Measurements from ENCODE around the gene OCA2.
"Not testable (repeated sequence)": the region's sequence is repeated elsewhere in the genome, so short reads cannot be mapped to it uniquely, and the experiment has no call there.

OCA2 gene

GRCh38 chr15:27866505-27867165 is 232.5 kb downstream of the OCA2 start:
- no peak for DNase-seq

- no peak for DNase-seq
Measured at GRCh38 chr15:27865926-27866325, 233.2 kb downstream of the OCA2 start.

- DNase-seq = no peak
Measured at GRCh38 chr15:27865323-27865922, 233.7 kb downstream of the OCA2 start.

GRCh38 chr15:27864719-27865118 is 234.4 kb downstream of the OCA2 start:
- DNase-seq = no peak

GRCh38 chr15:27864086-27864485 is 235.0 kb downstream of the OCA2 start:
- no peak for DNase-seq

DNA sequence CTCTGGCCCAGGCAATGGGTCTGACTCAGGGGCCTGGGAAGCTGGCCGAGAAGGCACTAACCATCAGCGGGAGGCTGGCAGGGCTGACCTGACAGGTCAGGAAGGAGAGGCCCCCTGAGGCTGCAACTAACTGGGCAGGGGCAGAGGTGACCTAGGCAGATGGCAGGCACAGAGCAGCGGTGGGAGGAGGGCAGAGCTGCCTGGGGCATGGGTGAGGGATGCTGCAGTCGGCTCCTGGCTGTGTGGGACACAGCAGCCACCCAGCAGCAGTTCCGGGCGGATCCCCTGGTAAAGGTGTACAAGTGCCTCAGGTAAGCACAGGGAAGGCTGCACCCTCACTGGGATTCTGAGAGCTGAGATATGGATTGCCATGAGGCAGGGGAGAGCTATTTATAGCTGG is 236.1 kb downstream of the OCA2 start:
- DNase-seq = no peak

- no peak for DNase-seq
Measured at GRCh38 chr15:27861171-27861570, 237.9 kb downstream of the OCA2 start.

GRCh38 chr15:27855137-27855536 is 244.0 kb downstream of the OCA2 start:
- DNase-seq = no peak

GRCh38 chr15:27854601-27855000 is 244.5 kb downstream of the OCA2 start:
- DNase-seq = no peak

DNA sequence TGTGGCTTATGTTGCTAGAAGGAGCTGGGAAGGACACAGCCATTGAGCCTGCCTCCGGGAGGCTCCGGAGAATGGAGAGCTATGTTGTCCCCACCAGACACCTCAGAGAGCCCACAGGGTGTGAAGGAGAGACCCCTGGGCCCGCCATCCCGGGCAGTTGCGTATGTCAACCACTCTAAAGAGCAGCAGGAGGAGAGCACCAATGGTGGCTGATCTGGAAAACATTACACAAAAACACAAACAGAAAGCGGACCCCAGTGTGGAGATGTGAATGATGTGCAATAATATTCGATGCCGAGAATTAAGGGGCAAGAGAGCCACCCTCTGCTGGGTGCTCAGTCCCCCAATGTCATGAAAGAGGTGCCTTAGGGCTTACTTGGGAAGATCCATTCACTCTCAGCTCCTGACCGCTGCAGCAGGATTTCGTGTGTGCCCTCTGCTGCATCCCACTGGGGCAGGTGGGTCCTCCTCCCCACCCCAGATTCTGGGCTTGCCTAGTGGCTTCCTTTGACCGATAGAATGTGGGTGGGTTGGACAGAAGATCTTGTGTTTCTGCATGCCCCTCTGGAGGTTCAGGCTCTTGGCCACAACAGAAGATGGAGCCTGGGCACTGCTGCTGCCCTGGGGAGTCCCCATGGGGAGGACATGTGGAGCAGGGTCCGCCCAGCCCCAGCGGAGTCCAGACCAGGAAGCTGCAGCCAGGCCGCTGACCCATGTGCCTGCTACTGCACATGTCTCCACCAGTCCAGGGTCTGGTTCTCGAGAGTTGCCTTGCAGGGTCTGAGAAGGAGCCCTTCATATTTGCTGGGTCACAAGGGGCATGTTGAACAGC is 245.3 kb downstream of the OCA2 start:
- DNase-seq = no peak

DNA sequence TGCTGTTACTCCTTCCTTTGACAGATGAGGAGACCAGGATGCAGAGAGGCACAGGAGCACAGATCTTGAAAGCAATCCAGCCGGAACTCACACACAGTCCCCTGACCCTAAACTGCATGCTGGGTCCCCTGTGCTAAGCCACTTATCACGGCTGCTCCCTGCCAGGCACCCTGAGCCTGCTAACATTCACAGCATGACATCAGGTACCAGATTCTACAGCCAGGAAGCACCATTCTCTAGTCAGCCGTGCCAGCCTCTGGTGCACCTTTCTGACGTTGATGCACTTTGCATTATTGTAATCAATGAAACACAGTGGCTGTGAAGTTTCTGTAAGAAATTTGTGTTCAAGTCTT is 247.3 kb downstream of the OCA2 start:
- DNase-seq = no peak

DNA sequence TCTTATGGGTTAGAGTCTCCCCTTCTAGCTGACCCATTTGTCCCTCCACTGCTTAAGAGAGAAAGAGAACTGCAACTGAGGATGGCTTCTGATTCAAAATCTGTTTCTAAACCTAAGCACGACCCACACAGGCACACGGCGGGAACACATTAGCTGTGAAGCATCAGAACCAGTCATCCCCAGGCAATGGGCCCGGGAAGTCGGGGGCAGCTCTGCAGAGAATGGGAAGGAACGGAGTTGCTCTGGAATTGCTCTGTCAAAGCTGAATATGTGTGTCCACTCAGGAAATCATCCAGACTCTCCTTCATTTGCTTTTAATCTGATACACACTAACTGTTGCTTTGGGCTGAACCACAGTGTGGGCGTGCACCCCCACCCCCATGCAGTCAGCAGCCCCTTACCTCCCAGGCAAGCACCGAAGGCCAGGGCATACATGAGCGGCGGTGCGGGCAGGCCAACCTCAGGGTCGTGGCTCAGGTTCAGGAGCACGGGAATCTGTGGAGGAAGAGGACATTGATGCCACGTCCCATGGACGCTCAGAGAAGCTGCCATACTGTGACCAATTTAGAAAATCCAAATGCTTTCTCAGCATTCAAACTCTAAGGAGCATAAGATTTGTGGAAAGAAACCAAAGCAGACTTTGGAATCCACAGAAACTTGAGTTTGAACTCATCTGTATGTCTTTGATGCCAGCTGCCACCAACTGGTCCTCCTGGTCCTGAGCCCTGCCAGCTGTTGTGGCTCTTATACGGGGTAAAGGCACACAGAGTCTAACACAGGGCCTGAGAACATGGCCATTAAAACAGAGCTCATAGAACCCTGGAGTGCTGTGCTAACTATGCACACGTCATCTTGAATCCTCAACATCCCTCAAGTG is 247.9 kb downstream of the OCA2 start:
- DNase-seq = no peak

DNA sequence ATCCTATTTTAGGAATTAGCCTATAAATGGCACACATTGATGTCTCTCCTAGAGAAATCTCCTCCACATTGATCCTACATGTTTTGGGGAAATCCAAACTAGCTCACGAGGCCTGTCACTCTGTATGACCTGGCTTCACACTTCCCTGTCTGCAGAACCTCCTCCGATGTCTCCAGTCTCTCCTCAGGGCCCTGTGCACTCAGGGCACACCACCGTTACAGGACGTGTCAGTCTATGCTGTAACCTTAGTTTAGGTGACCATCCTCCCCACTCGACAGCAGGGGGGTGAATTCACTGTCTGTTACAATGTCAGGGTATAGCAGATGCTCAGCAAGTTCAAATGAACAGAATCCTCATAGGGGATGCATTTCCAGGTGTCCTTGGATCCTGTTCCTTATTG is 249.1 kb downstream of the OCA2 start:
- DNase-seq = no peak

DNA sequence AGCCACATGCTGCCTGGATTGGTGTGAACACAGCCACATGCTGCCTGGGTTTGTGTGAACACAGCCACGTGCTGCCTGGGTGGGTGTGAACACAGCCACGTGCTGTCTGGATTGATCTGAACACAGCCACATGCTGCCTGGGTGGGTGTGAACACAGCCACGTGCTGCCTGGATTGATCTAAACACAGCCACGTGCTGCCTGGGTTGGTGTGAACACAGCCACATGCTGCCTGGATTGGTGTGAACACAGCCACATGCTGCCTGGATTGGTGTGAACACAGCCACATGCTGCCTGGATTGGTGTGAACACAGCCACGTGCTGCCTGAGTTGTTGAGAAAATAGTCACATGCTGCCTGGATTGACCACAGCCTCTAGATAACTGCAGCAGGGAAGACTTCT is 250.2 kb downstream of the OCA2 start:
- not testable (repeated sequence) for DNase-seq

- DNase-seq = no peak
Measured at GRCh38 chr15:27847775-27848710, 251.1 kb downstream of the OCA2 start.

GRCh38 chr15:27846722-27847395 is 252.3 kb downstream of the OCA2 start:
- no peak for DNase-seq

DNA sequence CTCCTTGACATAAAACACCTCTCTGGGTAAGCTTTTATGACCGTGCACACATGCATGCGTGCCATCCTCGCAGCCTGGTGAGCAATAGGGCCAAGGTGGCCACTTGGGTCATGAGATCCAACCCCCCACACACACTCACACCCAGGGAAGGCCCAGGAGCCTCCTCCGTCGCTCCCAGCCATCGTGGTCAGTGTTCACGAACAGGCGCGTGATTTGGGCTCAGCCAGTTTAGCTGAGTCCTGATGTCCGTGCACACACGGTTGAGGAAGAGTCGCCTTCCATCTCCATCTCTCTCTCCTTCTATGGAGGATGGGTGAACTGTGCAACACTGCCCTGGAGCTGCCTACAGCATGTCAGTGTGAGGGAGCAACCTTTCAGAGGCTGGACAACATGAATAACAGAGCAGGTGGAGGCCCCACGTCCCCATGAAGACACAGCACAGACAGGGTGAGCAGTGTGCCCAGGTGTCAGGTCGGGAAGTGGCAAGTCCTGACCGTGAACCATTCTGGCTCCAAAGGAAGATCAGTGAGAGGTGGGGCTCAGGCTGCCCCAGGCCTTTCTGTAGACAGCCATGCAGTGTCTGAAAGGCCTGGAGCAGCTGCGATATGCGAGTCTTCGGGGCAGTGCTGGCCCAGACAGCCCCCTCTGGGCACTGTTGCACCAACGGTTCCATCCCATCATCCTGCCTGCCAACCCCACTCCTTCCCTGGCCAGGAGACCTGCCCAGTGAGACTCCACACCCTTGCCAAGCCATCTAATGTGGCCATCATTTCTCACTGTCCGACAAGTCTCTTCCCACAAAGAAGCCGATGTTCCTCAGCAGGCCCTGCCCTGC is 253.4 kb downstream of the OCA2 start:
- DNase-seq = no peak

- DNase-seq = no peak
Measured at GRCh38 chr15:27844018-27844666, 255.0 kb downstream of the OCA2 start.

DNA sequence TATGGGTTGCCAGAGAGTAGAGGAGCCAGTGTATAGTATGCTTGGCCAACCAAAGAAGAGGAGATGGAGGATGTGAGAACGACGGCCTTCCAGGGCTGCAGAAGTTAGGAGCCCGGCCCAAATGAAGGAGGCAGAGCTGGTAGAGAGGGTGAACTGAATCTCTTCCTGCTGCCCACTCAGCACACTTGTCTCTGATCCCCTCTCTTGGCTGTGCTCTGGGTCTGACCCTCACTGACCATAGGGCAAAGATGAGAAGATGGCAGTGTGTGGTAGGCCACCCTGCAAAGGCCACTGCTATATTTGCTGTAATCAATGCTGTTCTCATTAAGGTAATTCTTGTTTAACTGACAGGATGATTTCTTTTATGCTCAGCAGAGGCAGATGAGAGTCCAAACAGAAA is 256.0 kb downstream of the OCA2 start:
- no peak for DNase-seq

GRCh38 chr15:27842526-27842925 is 256.6 kb downstream of the OCA2 start:
- DNase-seq = no peak
